Liver (tissue), 9 donors: ENCODE results near the gene SHISAL1. TPM values are rescaled to one million over a fixed set of nuclear protein-coding genes. Genes with fewer than 3 reads are reported as not detected.

Experiments
- DNase-seq: peaks from one replicate; pipeline ENCODE4 v3.0.0-alpha.2; 2017; ENCODE audit warnings: low spot score
- H3K27ac ChIP-seq, 2 donors: one replicate each; pipeline ENCODE4 v1.7.0; 2013; ENCODE audit warnings: inconsistent platforms in 2 of 2, low read length in 2 of 2, control low read depth in 1 of 2, low read depth in 1 of 2, mild to moderate bottlenecking in 1 of 2
- H3K27me3 ChIP-seq, 4 donors: one replicate each; pipeline versions ENCODE4 v1.6.1 to v1.7.0; 2013; ENCODE audit warnings: low read length in 3 of 4, inconsistent platforms in 1 of 4, mild to moderate bottlenecking in 1 of 4, moderate library complexity in 1 of 4; ENCODE audit not compliant: control insufficient read depth in 4 of 4, insufficient read depth in 4 of 4
- H3K36me3 ChIP-seq, 4 donors: one replicate each; pipeline versions ENCODE4 v1.6.1 to v1.7.0; 2013; ENCODE audit warnings: low read length in 3 of 4, mild to moderate bottlenecking in 3 of 4, low read depth in 1 of 4, moderate library complexity in 1 of 4; ENCODE audit not compliant: control insufficient read depth in 4 of 4, insufficient read depth in 3 of 4
- H3K4me1 ChIP-seq, 4 donors: one replicate each; pipeline versions ENCODE4 v1.6.1 to v1.7.0; 2013; ENCODE audit warnings: low read length in 3 of 4, mild to moderate bottlenecking in 3 of 4, moderate library complexity in 1 of 4; ENCODE audit not compliant: control insufficient read depth in 4 of 4, insufficient read depth in 4 of 4
- H3K4me3 ChIP-seq, 3 donors: one replicate each; pipeline versions ENCODE4 v1.6.1 to v1.7.0; 2013; ENCODE audit warnings: low read length in 3 of 3, control low read depth in 1 of 3, low read depth in 1 of 3, mild to moderate bottlenecking in 1 of 3
- H3K9ac ChIP-seq, 2 donors: one replicate each; pipeline ENCODE4 v1.7.0; 2013; ENCODE audit warnings: low read length in 2 of 2, mild to moderate bottlenecking in 2 of 2, moderate library complexity in 2 of 2, control low read depth in 1 of 2, low read depth in 1 of 2
- H3K9me3 ChIP-seq, 4 donors: one replicate each; pipeline versions ENCODE4 v1.6.1 to v1.7.0; 2013; ENCODE audit warnings: low read length in 3 of 4; ENCODE audit not compliant: control insufficient read depth in 4 of 4
- ATF3 ChIP-seq: IDR thresholded peaks from 2 replicates; pipeline ENCODE4 v1.6.1; 2016; ENCODE audit warnings: antibody characterized with exemption
- CTCF ChIP-seq: fragments of 150-350 bp; IDR thresholded peaks from 2 replicates; pipeline ENCODE4 v1.5.1; 2017; ENCODE audit warnings: improper control_type of control experiment, low read depth, low read length; ENCODE audit not compliant: missing input control
- EGR1 ChIP-seq, 2 donors: IDR thresholded peaks; 2 replicates each; pipeline ENCODE4 v1.6.1; 2016 to 2018; ENCODE audit warnings: antibody characterized with exemption in 2 of 2, low read depth in 2 of 2
- FOXA1 ChIP-seq: IDR thresholded peaks from 2 replicates; pipeline ENCODE4 v1.6.1; 2016; ENCODE audit warnings: antibody characterized with exemption
- FOXA2 ChIP-seq: IDR thresholded peaks from 2 replicates; pipeline ENCODE4 v1.6.1; 2016; ENCODE audit warnings: antibody characterized with exemption
- GABPA ChIP-seq, 2 donors: IDR thresholded peaks in 1 of 2; conservative IDR thresholded peaks in 1 of 2; 2 replicates each; pipeline ENCODE4 v1.6.1; 2016; ENCODE audit warnings: antibody characterized with exemption in 2 of 2, mild to moderate bottlenecking in 1 of 2, moderate library complexity in 1 of 2
- HNF4A ChIP-seq, 2 donors: conservative IDR thresholded peaks; 2 replicates each; pipeline ENCODE4 v1.6.1; 2016; ENCODE audit warnings: antibody characterized with exemption in 2 of 2, mild to moderate bottlenecking in 2 of 2
- HNF4G ChIP-seq: IDR thresholded peaks from 2 replicates; pipeline ENCODE4 v1.6.1; 2016; ENCODE audit warnings: antibody characterized with exemption
- JUND ChIP-seq, 2 donors: IDR thresholded peaks; 2 replicates each; pipeline ENCODE4 v1.6.1; 2016; ENCODE audit warnings: antibody characterized with exemption in 2 of 2
- MAX ChIP-seq: IDR thresholded peaks from 2 replicates; pipeline ENCODE4 v1.6.1; 2016; ENCODE audit warnings: antibody characterized with exemption
- NR2F2 ChIP-seq: IDR thresholded peaks from 2 replicates; pipeline ENCODE4 v1.6.1; 2016; ENCODE audit warnings: antibody characterized with exemption
- RAD21 ChIP-seq, 2 donors: IDR thresholded peaks; 2 replicates each; pipeline ENCODE4 v1.6.1; 2016; ENCODE audit warnings: antibody characterized with exemption in 2 of 2, mild to moderate bottlenecking in 2 of 2
- REST ChIP-seq: IDR thresholded peaks from 2 replicates; pipeline ENCODE4 v1.6.1; 2016; ENCODE audit warnings: antibody characterized with exemption, mild to moderate bottlenecking
- RXRA ChIP-seq, 2 donors: IDR thresholded peaks; 2 replicates each; pipeline ENCODE4 v1.6.1; 2017 to 2018; ENCODE audit warnings: antibody characterized with exemption in 2 of 2, mild to moderate bottlenecking in 1 of 2
- SP1 ChIP-seq: IDR thresholded peaks from 2 replicates; pipeline ENCODE4 v1.6.1; 2018; ENCODE audit warnings: antibody characterized with exemption, mild to moderate bottlenecking
- TAF1 ChIP-seq: conservative IDR thresholded peaks from 2 replicates; pipeline ENCODE4 v1.6.1; 2016; ENCODE audit warnings: antibody characterized with exemption, mild to moderate bottlenecking
- YY1 ChIP-seq: IDR thresholded peaks from 2 replicates; pipeline ENCODE4 v1.6.1; 2016; ENCODE audit warnings: antibody characterized with exemption, mild to moderate bottlenecking
- ZBTB33 ChIP-seq: IDR thresholded peaks from 2 replicates; pipeline ENCODE4 v1.6.1; 2016; ENCODE audit warnings: antibody characterized with exemption
- WGBS: extraction: QIAGEN DNeasy Blood & Tissue Kit; methylation state at CpG from one replicate; pipeline ENCODE4 v1.1.7; 2013; 5-methylcytosine and 5-hydroxymethylcytosine counted together
- polyA plus RNA-seq, 2 donors: library from polyadenylated mRNA; stranded (reverse) in 1 of 2; unstranded in 1 of 2; fragments of 200-250 nt in 1 of 2; fragments of >200 nt in 1 of 2; fragmentation: Nextera tagmentation in 1 of 2; extraction: Ambion mirVana in 1 of 2; gene quantifications; one replicate each; pipeline versions ENCODE4 v1.2.1 to v1.2.3, GENCODE V29; 2013 to 2015
- total RNA-seq, 2 donors: library from RNA; depleted of rRNA; stranded (reverse); fragments of >200 nt; gene quantifications; one replicate each; pipeline ENCODE4 v1.2.3, GENCODE V29; 2014
- donor health status: healthy.
- donor health status: healthy.
- donor health status: healthy.
- donor health status: healthy.
- donor health status: healthy.

Gene SHISAL1
- total and polyA plus RNA-seq, 4 donors: 0.07 to 0.17 (median 0.13) TPM

- no peaks in the 10 kb centered on the region for H3K4me1 ChIP-seq
- DNase-seq: no peak
- no peaks in the 10 kb centered on the region for H3K36me3 ChIP-seq
- no peaks in the 10 kb centered on the region for H3K27me3 ChIP-seq
- WGBS: 85% methylated on average over 18 of the region's 18 CpGs
- no peak overlapping the region for H3K4me3 ChIP-seq
- H3K9ac ChIP-seq: no peak overlapping the region
- TF ChIP-seq YY1 (no peak), JUND (IDR thresholded peaks at IDR 0.05) (no peak), HNF4G (no peak), CTCF (no peak), SP1 (no peak), NR2F2 (no peak), ZBTB33 (no peak), EGR1 (IDR thresholded peaks at IDR 0.05; ENCODE audit: low read depth in 2 of 2) (no peak), FOXA2 (no peak), GABPA (IDR thresholded peaks at IDR 0.05 in 1 of 2, conservative IDR thresholded peaks at IDR 0.05 in 1 of 2) (no peak), ATF3 (no peak), HNF4A (conservative IDR thresholded peaks at IDR 0.05) (no peak), RXRA (IDR thresholded peaks at IDR 0.05) (no peak), RAD21 (IDR thresholded peaks at IDR 0.05) (no peak), REST (no peak), MAX (no peak), FOXA1 (no peak), TAF1 (no peak)
- H3K27ac ChIP-seq: no peak overlapping the region
- no peaks in the 10 kb centered on the region for H3K9me3 ChIP-seq
Observed at GRCh38 chr22:44268431-44269116, 44.2 kb downstream of the SHISAL1 start.
